Calu3 (cell line): ENCODE measurements around the gene STK11. TPM values are rescaled to one million over a fixed set of nuclear protein-coding genes. Genes with fewer than 3 reads are reported as not detected.

Source experiments
- BruUV-seq: library from RNA; stranded (reverse); fragments of 400-500 nt; replicated peaks from 2 replicates; lab custom pipeline; 2021; lab: Mats Ljungman, UMichigan
- CTCF ChIA-PET: fragments of 300-600 bp; sonication (Branson Sonifier 250); formaldehyde crosslinking; loops from one replicate; lab custom pipeline; 2022; ENCODE audit warnings: antibody characterized with exemption; lab: Charles Lee
- DNase-seq: peaks from one replicate; pipeline ENCODE4 v3.0.0; 2022
- H3K27ac Mint-ChIP-seq: one replicate; pipeline ENCODE4 v1.8.0; 2022; ENCODE audit warnings: mixed read lengths; ENCODE audit not compliant: unreplicated experiment
- H3K27me3 Mint-ChIP-seq: one replicate; pipeline ENCODE4 v1.8.0; 2022; ENCODE audit warnings: mixed read lengths; ENCODE audit not compliant: unreplicated experiment
- H3K36me3 Mint-ChIP-seq: one replicate; pipeline ENCODE4 v1.8.0; 2022; ENCODE audit warnings: mild to moderate bottlenecking, moderate library complexity, mixed read lengths; ENCODE audit not compliant: insufficient read depth, unreplicated experiment
- H3K4me1 Mint-ChIP-seq: one replicate; pipeline ENCODE4 v1.8.0; 2022; ENCODE audit warnings: mild to moderate bottlenecking, low read depth, mixed read lengths; ENCODE audit not compliant: unreplicated experiment
- H3K4me3 Mint-ChIP-seq: one replicate; pipeline ENCODE4 v1.8.0; 2022; ENCODE audit warnings: mild to moderate bottlenecking, low read depth, moderate library complexity, mixed read lengths; ENCODE audit not compliant: unreplicated experiment
- H3K9me3 Mint-ChIP-seq: one replicate; pipeline ENCODE4 v1.8.0; 2022; ENCODE audit warnings: low read depth, mixed read lengths; ENCODE audit not compliant: unreplicated experiment
- CTCF ChIP-seq: fragments of 200-600 bp; IDR thresholded peaks from one replicate; pipeline ENCODE4 v1.8.0; 2022; ENCODE audit warnings: antibody characterized with exemption; ENCODE audit not compliant: unreplicated experiment
- intact Hi-C: fragments of 100-400 bp; cut with micrococcal nuclease; formaldehyde crosslinking; loops from one replicate; pipeline ENCODE4 v1.10.0; 2022; ENCODE audit not compliant: unreplicated experiment
- total RNA-seq: library from RNA; stranded (reverse); gene quantifications from 2 replicates; pipeline ENCODE4 v1.2.3, GENCODE V29; 2022

The STK11 gene
- total RNA-seq, 1 experiment from 2014 or later, result 58.3 TPM

DNA sequence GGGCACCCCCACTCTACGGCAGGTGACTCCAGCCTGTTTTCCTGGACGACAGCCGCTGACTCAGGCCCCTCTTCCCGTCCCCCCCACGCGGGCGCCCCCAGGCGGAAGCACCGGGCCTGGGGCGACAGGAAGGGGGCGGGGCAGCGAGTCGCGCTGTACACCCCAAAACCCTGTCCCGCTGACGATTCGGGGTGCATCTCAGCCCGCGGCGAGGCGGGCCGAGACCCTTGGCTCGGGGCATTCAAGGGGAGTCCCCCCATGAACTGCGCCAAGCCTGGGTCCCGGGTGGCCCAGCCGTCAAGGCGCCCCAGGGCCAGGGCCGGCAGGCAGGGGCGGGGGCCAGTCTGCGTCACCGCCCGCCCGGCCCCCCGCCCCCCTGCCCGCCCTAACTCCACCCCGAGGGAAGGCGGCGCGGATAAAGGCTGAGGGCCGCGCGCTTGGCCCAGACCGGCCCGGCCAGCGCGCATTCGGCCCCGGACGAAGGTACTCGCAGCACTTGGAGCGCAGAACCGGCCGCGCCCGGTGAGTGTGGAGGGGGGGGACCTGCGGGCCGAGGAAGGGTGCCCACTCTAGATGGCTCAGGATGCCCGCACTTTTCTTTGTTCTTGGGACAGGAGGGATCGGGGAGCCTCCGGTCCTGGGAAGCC is 42.7 kb downstream of the STK11 start, which contains the start of gene MIDN:
TSS of gene MIDN (plus strand) at position 445 of the 647 bp plus-strand sequence. CDS start 1,714 bp downstream, outside the sequence.
- no peak within 1 kb of the TSS for H3K27ac Mint-ChIP-seq
- BruUV-seq, result no TSS peak
- no peaks in the 10 kb centered on the region for H3K9me3 Mint-ChIP-seq
- peak within 1 kb of the TSS; percentile 70 for H3K4me3 Mint-ChIP-seq
- DNase-seq, result peak; percentile 75
- TF ChIP-seq CTCF, result no peak
- H3K4me1 Mint-ChIP-seq, result peaks cover 7% of the 10 kb centered on the region
- H3K27me3 Mint-ChIP-seq, result no peaks in the 10 kb centered on the region
- CTCF ChIA-PET, result no interaction called here
- H3K36me3 Mint-ChIP-seq, result peaks cover 46% of the 10 kb centered on the region
- intact Hi-C loops, result no loop called here

DNA sequence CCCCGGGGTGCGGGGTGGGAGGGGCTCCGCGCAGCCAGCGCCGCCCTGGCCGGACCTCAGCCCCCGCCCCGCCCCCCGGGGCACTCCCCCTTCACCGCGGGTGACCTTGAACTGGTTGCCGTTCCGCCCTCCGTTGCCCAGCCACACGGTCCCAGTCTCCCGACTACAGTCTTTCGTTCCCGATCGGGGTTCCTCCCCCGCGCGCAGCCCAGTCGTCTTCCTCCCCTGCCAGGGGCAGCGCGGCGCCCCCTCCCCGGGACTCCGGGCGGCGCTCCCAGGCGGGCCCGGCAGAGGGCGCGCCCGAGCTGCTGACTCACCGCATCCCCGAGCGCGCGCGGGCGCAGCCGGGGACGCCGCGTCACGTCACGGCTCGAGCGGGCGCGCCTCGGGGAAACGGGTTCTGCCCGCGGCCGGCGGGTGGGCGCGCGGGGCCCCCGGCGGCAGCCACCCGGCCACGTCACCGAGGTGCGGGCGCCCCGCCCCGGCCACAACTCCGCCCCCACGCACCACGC is 43.3 kb downstream of the STK11 start:
- intact Hi-C loops, result no loop called here
- peaks cover 51% of the 10 kb centered on the region for H3K36me3 Mint-ChIP-seq

DNA sequence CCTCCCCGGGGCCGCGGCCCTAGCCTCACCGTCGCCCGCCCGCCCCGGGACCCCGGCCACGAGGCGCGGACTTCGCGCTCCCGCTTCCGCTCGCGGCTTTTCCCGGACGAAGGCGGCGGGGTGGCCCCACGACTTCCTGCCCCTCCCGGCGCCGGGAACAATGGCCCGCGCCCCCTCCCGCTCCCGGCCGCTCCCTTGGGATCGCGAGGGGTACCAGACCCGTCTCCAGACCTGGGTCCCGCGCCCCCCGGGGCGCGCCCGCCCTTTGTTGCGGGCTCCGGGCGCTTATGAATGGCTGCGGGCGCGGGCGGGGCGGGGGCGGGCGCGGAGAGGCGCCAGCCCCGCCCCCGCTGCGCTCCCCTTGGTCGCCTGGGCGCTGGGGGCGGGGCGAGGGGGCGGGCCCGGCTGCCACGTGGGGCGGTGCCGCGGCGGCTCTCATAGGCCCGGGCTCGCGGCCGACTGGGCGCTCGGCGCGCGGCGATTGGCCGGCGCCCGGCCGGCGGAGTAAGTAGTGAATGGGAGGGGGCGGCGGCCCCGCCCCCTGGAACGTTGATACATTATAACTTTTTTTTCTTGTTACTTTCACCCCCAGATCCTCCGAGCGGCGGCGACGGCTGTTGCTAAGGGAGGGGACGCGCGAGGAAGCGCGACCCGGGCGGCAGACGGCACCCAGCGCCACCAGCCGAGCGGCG is 43.9 kb downstream of the STK11 start:
- peaks cover 57% of the 10 kb centered on the region for H3K36me3 Mint-ChIP-seq
- DNase-seq, result peak; percentile 88
- intact Hi-C loops, result no loop called here

More for the DNA sequence above, 43.3 kb downstream of the STK11 start:
- peaks cover 7% of the 10 kb centered on the region for H3K4me1 Mint-ChIP-seq
- no peak overlapping the region for H3K27ac Mint-ChIP-seq
- no peaks in the 10 kb centered on the region for H3K27me3 Mint-ChIP-seq
- H3K9me3 Mint-ChIP-seq, result no peaks in the 10 kb centered on the region
- BruUV-seq, result TSS peak; percentile 60
- CTCF ChIA-PET, result interaction anchor here (0.6 kb wide), 1 partner anchor 21 kb away, joined by 4 read pairs; no protein-coding TSS in a partner anchor
- H3K4me3 Mint-ChIP-seq, result peak overlapping the region; percentile 70
- TF ChIP-seq CTCF, result peak; percentile 65
- DNase-seq, result peak; percentile 76

More for the DNA sequence above, 43.9 kb downstream of the STK11 start:
- H3K4me1 Mint-ChIP-seq, result peaks cover 5% of the 10 kb centered on the region
- H3K27ac Mint-ChIP-seq, result no peak overlapping the region
- BruUV-seq, result no TSS peak
- H3K4me3 Mint-ChIP-seq, result peak overlapping the region; percentile 70
- CTCF ChIA-PET, result interaction anchor here (0.6 kb wide), 1 partner anchor 20 kb away, joined by 4 read pairs; no protein-coding TSS in a partner anchor
- TF ChIP-seq CTCF, result no peak
- no peaks in the 10 kb centered on the region for H3K27me3 Mint-ChIP-seq
- no peaks in the 10 kb centered on the region for H3K9me3 Mint-ChIP-seq
